ENCODE data around the gene EIF2B2.
"Not testable (repeated sequence)": the region's sequence is repeated elsewhere in the genome, so short reads cannot be mapped to it uniquely, and the experiment has no call there.

EIF2B2 gene

DNA sequence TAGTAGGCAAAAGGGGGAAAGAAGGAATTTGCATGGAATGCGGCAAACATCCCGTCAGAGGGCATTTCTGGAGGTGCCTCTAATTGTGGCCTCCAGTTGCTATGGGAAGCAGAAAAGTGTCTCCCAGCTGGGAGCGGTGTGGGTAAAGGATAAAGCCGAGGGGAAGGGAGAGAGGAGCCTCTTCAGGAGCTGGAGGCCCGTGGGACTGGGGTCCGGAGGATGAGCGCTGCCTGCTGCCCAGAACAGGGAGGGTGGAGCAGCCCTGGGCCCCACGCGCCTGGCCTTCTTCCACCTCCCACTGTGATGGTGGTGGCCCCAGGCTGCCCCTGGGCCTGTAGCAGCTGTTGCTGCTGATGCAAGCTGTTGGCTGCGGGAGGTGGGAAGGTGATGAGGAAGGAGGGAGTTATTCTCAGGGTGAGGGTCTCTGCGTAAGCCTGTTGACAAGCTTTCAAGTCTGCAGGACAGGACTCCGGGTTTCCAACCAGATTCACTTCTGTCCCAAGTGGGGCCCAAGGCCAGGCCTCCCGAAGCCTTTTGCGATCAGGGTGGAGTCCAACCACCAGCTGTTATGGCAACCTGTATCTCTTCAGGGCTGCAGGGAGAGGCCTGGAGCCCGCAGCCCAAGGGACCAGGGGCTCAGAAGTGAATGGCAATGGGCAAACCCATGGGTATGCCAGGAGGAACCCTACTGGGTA, 28.2 kb upstream of the EIF2B2 start:
- DNase-seq: no peak

DNA sequence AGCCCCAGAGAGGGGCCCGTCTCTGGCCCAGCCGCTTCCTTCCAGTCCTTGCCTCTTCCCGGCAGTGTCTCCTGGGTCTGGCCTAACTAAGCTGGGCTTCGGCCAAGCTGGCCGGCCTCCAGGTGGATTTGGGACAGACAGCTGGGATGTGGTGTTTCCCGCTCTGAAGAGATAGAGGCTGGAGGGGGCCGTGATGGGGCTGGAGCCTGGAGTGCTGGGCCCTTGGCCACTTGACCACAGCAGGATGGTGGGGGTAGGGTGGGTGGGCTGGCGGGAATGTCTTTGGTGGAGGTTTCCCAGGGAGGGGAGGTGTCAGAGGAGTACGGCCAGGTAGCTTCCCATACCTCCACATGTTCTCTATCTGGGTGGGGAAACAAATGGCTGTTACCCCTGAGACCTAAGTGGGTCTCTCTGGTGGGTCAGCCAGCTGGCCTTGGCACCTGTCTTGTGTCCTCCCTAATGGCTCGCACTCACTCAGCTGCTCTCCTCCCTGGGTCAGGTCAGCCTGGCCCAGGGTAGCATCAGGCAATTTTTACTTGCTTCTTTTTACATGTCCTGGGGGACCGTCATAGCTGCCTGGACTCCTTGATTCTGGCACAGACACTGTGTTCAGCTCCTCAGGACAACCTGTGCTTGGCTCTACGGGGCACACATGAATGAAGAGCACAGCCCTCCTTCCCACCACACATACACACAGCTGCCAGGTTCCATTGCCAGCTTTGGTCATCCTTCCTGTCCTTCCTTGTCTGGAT, 27.5 kb upstream of the EIF2B2 start:
- DNase-seq: no peak

DNA sequence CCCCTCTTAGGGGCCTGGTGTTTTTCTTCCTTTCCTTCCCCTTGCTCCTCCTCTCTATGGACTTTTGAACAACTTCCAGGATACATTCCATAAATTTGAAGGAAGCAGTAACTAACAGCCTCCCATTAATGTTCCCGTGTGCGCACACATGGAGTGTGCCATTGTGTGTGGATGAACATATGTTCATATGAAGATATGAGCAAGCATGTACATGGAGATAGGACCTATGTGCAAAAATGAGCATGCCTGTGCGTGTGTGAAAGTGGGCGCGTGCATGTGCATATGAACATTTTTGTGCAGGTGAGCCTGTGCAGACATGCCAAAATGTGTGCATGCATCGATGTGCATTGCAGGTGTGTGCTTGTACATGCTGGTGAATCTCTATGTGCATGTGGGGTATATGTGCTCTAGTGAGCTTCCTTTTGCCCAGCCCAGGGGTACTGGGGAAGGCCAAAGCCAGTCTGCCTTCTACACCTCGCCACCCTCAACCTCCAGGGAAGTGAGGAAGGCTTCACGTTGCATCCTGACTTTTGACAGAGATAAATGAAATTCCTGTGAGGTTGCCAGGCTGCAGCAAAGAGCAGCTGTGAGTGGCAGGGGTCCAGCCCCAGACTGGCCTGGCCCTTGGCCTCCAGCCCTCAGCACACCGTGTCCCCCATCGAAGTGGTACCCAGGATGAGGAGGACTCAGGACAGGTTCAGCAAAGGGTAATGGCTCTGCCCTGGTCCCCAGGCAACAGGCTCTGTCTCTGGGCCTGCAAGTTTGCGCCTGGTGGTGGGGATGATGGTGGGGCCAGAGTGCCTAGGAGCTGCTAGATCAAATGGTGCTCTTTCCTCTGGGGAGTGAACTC, 26.2 kb upstream of the EIF2B2 start:
- no peak for DNase-seq

DNA sequence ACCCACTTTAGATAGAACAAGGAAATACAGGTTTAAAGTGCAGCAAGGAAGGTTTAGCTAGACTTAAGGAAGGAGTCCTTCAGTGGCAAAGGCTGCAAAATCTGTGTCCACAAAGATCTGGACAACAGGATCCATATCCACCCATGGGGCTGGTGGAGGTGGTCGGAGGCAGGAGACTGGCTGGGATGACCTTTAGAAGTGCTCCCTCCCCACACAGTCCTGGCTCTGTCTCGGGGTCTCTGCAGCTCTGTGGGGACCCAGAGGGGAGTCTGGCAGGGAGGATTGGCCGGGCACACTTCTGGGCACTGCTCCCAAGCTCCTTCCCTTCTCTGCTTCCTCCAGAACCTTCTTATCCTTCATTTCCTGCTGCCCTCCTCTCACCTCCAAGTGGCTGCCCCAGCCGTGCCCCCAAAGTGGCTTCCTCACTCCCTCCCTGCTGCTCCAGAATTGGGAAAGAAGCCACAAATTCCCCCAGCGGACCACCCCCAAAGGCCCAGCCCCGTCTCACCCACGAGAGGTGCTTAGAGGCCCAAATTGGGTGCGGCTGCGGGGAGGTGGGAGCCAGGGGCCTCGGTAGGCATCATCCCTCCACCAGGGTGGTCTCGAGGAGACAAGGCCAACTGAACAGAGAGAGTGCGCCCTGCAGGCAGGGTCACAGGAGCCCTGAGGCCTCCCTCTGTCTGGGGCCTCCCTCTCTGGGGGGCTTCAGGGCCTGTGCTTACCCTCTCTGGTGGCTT, 25.4 kb upstream of the EIF2B2 start:
- no peak for DNase-seq

DNA sequence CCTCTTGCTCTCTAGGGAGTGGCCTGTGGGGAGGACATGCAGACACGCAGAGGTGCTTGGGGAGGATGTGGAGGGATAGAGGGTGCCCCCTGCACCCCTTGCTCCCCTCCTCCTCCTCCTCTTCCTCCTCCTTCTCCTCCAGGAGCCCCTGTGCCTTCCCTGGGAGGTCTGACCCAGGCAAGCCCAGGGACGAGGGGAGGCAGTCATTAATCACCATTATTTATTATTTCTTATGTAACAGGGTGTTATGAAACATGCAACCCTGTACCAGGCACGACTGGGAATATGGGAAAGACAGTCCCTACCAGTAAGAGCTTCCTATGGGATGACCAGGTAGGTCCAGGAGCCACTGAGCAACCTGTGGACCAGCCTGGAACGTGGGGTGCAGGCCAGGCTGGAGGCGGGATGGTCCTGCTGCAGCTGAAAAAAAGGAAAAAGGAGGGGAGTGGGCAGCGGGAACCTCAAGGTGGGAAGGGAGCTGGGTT, 24.8 kb upstream of the EIF2B2 start:
- no peak for DNase-seq

DNA sequence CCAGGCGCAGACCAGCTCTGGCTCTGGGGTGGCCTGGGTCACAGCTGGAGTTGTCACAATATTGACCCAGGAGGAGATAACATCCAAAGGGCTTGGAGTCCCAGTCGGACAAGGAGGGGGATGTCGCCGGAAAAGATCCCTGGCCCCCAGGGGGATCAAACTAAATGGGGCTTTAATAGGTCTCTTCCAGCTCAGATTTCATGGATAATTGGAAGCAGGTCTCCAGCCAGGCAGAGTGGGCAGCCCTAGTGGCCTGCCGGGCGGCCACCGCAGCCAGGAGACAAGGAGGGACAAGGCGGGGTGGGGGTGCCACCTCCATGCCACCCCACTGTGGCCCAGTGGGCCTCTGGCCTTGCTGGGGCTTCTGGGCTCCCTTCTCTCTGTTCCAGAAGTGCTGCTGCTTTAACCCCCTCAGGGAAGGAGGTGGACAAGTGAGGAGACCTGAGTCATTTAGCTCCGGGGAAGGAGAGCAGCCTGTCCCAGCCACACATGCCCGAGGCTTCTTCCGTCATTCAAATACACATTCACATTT, 24.2 kb upstream of the EIF2B2 start:
- DNase-seq: no peak

DNA sequence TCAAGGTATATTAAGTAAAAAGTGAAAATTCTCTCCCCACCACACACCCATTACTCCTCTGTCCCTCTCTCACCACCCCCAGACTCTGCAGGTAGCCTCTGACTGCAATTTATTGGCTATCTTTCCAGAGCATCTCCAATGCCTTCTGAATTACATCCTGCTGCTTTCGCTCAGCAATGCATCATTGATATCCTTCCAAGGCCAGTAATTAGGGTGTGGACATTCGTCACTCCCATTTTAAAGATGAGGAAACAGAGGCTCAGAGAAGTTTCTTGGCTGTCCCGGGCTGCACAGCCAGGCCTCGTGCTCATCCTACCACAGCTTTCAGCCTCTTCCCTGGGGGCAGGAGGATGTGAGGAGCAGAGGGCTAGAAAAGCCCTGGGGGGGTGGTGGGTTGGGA, 23.7 kb upstream of the EIF2B2 start:
- no peak for DNase-seq

DNA sequence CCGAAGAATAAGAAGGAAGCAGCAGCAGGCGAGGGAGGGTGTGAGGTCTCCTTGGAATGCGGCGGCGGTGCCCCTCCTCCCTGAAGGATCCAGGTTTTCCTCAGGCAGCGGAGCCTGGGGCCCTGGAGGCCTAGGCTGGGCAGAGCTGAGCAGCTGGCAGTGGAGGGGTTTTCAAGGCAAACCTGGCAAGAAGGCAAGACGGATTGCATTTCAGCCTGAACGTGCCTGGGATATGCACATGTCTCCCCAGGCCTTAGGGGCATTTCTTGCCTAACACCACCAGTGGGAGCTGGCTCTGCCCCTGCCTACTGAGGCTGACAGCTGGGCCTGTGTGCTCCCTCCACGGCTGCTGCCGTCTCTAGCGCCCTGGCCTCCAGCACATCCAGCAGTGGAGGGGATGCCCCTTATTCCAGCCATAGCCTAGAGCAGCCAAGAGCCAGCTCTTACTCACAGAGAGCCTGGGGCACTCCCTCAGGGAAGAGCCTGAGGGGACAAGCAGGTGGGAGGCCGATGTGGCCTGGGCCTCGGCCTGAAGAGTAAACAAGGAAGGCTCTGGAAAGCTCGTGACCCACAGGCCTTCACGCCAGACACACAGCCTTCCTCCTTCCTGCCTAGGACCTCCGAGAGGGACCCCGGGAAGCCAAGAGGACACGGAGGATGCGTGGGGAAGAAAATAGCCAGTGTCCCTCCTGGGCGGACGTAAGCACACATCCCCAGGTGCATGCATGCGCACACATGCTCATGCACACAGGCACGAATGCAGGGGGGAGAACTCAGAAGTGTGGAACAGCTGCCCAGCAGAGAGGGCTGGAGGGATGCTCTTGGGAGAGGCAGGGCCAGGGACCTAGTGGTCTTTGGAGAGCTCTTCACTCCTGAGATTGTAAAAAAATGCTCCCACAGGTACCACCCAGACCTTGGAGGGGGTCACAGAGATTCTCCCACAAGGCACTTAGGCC, 23.0 kb upstream of the EIF2B2 start:
- DNase-seq: no peak

DNA sequence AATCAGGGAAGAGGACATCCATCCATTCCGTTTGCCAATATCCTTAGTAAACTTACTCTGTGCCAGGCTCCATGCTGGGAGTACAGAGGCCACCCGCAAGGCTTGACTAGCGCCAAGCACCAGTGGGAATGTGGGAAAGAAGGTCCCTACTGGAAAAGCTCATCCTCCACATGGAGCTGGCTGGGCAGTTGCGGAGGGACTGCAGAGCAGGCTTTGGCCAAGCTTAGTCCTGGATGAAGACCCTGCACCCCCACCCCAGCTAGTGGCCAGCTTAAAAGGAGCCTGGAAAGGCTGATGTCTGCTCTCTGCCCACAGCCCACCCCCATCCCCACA, 22.4 kb upstream of the EIF2B2 start:
- DNase-seq: no peak

DNA sequence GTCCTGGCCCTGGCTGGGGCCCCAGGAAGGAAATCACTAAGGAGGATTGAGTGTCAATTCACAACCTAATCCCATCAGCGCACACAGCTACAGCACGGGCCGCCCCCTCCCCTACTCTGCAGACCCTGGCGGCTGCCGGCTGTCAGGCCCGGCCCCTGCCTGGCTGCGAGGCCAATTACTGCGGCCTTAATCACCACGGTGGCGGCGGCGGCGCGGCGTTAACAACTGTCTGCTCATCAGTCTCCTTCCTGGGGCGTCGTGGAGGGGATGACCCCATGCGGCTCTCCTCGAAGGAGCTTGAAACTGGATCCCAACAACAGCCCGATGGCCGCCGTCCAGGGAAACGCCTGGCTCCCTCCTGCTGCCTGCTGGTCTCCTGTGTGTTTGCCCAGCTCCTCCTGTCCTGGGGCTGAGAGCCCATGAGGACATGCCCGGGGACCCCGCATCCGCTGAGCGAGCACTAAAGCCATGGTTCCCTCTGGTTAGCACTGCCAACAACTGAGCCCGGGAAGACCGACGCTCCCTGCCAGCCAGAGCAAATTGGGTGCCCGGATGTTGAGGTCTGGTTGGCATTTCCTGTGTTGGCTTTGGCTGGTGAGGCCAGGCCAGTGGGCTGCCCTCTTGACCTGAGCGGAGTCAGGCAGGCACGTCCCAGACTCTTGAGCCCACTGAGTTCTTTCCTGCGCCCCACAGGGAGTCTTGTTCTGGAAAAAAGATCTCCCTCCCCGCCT, 21.8 kb upstream of the EIF2B2 start:
- no peak for DNase-seq

DNA sequence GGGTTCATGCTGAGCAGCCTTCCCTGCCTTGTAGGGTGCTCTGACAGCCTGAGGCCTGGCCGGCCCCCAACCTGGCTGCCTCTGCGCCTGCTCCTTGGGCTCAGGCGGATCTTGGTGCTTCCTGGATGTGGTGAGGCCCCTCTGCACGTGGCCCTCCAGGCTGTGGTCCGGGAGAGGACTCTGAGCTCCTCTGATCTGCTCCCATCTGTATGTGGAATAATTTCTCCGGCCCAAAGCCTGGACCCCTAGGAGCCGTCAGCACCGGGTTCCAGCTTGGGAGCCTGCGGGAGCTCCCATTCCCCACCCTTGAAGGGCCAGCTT, 21.3 kb upstream of the EIF2B2 start:
- no peak for DNase-seq

DNA sequence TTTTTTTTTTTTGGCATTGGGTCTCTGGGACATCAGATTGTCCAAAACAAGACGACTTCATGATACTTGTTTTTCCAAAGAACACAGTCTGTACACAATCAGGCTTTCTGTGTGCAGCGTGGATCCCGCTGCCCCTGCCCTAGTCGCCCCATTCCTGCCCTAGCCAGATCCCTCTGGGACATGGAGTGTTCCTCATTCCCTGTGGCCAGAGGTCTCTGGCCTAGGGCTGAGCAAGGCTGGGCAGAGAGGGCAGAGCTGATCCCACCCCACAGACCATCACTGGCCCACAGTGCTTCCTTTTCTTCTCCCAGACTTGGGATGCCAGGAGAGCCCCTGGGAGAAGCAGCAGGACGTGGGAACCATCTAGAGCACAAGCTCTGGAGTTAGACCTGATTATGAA, 20.9 kb upstream of the EIF2B2 start:
- no peak for DNase-seq

DNA sequence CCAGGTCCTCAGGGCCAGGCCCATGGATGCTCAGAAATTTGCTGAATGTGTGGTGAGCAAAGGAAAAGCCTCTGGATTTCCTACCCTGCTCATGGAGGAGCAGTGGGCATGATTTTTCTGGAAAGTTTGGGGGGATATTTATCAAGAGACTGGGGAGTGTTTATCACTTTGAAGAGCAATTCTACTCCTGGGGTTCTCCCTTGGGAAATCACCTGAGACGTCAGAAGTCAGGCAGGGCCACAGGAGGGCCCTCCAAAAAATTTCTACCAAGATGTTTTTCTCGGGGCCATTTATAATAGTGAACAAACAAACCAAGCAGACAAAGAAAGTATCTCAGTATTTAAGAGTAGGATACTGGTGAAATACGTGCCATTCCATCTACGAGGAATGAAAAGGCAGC, 20.1 kb upstream of the EIF2B2 start:
- no peak for DNase-seq

DNA sequence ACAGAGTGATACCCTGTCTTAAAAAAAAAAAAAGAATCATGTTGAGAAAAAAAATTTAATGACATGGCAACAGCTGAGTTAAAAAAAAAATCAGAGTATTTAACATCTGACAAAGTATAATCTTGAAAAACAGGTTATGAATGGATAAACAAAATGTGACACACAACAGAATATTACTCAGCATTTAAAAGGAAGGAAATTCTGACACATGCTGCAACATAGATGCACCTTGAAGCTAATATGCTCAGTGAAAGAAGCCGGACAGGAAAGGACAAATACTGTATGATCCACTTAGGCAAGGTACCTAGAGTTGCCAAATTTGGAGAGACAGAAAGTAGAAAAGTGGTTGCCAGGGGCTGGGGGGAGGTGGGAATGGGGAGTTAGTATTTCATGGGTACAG, 19.4 kb upstream of the EIF2B2 start:
- no peak for DNase-seq

DNA sequence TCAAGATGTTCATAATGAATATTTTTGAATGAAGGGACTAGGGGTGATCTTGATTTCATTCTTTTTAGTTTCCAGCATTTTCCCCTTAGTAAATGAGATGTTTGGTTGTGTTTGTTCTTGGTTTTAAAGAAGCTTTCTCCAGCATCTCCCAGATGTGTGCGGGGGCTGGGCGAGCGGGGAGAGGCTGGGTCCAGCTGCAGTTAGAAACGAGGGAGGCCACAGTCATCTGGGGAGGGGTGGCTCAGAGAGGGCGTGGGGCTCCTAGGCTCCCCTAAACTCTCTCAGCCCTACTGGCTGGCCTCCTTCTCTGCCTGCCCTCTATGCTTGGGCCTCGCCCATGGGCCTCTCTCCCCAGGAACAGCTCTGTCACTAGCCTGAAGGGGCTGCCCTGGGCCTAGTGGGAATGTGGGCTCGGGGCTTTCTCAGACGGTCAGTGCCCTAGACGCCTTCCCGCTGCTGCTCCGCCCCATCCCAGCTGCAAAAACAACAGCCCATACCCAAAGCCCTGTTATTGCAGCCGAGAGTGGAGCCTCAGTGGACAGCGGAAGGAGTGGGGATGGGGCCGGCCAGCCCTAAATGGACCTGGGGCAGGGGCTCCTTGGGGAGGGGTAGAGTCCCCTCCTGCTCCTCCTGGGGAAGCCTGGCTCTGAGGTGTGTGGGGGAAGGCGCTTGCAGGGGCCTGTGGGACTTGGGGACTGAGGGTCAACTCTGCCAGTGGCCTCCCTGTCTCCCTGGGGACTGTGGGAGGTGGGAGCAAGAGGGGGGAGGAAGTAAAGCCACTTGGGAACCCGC, 18.3 kb upstream of the EIF2B2 start:
- no peak for DNase-seq

DNA sequence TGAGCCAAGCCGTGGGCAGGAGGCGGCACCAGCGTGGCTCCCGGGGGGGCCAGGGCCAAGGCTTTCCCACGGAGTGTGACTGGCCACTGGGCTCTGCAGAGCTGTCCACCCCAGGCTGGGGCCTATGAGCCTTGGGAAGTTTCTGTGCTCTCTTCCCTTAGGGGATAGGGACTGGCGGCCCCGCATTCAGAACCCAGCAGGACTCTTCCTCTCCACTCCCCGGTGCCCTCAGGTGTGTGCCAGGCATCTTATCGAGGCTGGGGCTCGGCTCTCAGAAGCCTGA, 17.8 kb upstream of the EIF2B2 start:
- DNase-seq: no peak

DNA sequence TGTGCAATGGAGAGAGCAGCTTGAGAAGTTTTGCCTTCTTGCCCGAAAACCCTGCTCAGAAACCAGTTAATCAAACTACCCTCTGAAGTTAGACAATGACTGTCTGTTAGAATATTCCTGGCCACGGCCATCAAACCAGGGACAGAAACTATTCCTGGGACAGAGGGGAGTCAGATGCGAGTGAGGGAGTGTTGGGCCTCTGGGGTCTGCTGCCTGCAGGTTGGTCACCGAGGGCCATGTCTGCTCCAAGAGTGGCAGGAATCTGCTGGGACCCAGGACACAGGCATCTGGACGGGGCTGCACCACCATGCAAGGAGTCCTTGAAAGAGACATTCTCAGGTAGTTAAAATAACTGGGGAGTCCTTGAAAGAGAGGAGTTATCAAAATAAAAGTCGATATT, 16.9 kb upstream of the EIF2B2 start:
- DNase-seq: no peak

DNA sequence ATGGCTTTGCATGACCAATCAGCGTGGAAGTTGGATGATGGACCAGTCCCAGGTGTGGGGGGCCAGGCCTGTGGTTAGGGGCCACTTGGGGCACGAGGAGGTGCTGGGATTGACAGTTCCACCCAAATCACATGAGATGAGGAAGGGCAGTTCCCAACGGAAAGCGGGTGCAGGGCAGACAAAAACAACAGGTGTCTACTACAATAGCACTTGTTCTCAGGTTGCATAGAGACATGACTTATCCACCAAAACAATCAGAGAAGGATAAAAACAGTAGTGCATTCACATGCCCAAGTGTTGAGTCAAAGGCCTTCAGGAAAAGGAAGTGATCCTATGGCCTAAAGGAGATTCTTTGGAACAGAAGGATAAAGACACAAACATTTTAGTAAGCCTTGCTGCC, 14.6 kb upstream of the EIF2B2 start:
- DNase-seq: no peak

DNA sequence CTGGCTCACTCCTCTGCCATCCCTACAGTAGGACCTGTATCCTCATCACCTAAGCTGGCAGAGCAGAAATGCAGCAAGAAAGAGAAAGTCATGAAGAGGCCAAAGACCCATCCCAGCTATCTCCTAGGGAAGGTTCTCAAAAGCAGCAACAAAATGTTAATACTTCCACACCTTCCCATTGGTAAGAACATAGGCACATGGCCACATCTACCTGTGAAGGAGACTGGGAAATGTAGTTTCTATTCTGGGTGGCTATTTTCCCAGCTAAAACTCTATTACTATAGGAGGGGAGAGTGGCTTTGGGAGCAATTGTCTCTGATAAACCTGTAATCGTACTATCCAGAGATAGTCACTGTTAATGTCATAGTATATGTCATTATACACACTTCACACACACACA, 13.7 kb upstream of the EIF2B2 start:
- no peak for DNase-seq

DNA sequence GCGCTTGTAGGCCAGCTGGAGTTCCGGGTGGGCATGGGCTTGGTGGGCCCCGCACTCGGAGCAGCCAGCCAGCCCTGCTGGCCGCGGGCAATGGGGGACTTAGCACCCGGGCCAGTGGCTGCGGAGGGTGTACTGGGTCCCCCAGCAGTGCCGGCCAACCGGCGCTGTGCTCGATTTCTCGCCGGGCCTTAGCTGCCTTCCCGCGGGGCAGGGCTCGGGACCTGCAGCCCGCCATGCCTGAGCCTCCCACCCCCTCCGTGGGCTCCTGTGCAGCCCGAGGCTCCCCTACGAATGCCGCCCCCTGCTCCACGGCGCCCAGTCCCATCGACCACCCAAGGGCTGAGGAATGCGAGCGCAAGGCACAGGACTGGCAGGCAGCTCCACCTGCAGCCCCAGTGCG, 8.5 kb upstream of the EIF2B2 start:
- DNase-seq: not testable (repeated sequence)

All from effector CD8-positive, alpha-beta T cell (primary cell).